HEK293 (cell line): Measurements from ENCODE around the gene POLA2.

Source experiments
- CTCF ChIA-PET: fragments of 350-600 bp; formaldehyde crosslinking; extraction: SDS; loops from one replicate; lab custom pipeline; 2021; ENCODE audit warnings: antibody characterized with exemption; lab: Yijun Ruan, JAX
- POLR2A ChIA-PET: fragments of 300-600 bp; formaldehyde crosslinking; extraction: SDS; loops from one replicate; lab custom pipeline; 2020; ENCODE audit warnings: antibody characterized with exemption, inconsistent platforms; lab: Yijun Ruan, JAX
- H3K27ac ChIP-seq: fragments of 200-500 bp; sonication (Bioruptor generic); 2 replicates; pipeline ENCODE4 v1.5.1; 2014; ENCODE audit warnings: low read depth, low read length, control low read depth, inconsistent platforms; ENCODE audit errors: extremely low read depth
- H3K36me3 ChIP-seq, 2 experiments: fragments of 200-500 bp in 1 of 2; sonication (Bioruptor generic) in 1 of 2; 1 replicate in 1 of 2; 2 replicates in 1 of 2; pipeline ENCODE4 v1.5.1; 2014 to 2017; ENCODE audit warnings: inconsistent platforms in 2 of 2, low read length in 2 of 2; ENCODE audit not compliant: control insufficient read depth in 2 of 2, insufficient read depth in 1 of 2
- H3K4me1 ChIP-seq: fragments of 200-500 bp; sonication (Bioruptor generic); 2 replicates; pipeline ENCODE4 v1.5.1; 2014; ENCODE audit warnings: mild to moderate bottlenecking, low read length, inconsistent platforms; ENCODE audit not compliant: control insufficient read depth, insufficient read depth
- H3K4me3 ChIP-seq: 2 replicates; pipeline ENCODE4 v1.5.1; 2011; ENCODE audit warnings: low read depth, mild to moderate bottlenecking, control low read depth, low read length, moderate library complexity
- H3K9me3 ChIP-seq: fragments of 200-500 bp; sonication (Bioruptor generic); 2 replicates; pipeline ENCODE4 v1.5.1; 2014; ENCODE audit warnings: low read depth, low read length, inconsistent platforms; ENCODE audit not compliant: control insufficient read depth, insufficient read depth
- BCL11B ChIP-seq: fragments of 450-650 bp; formaldehyde crosslinking; IDR thresholded peaks from 2 replicates; pipeline ENCODE4 v1.5.1; 2016; ENCODE audit warnings: low read depth, missing biosample characterization, missing genetic modification characterization
- EGR2 ChIP-seq: fragments of 450-650 bp; formaldehyde crosslinking; IDR thresholded peaks from 2 replicates; pipeline ENCODE4 v1.5.1; 2016; ENCODE audit warnings: low read depth, missing biosample characterization, missing genetic modification characterization
- GLI4 ChIP-seq: fragments of 450-650 bp; formaldehyde crosslinking; IDR thresholded peaks from 2 replicates; pipeline ENCODE4 v1.5.1; 2016; ENCODE audit warnings: missing biosample characterization, missing genetic modification characterization
- HOXA7 ChIP-seq: sonication (generic); formaldehyde crosslinking; IDR thresholded peaks from 2 replicates; pipeline ENCODE4 v1.8.1; 2022; ENCODE audit warnings: missing genetic modification reagents, borderline replicate concordance
- KLF1 ChIP-seq: fragments of 450-650 bp; formaldehyde crosslinking; IDR thresholded peaks from 2 replicates; pipeline ENCODE4 v1.5.1; 2016; ENCODE audit warnings: missing biosample characterization, missing genetic modification characterization
- REPIN1 ChIP-seq: fragments of 450-650 bp; formaldehyde crosslinking; IDR thresholded peaks from 2 replicates; pipeline ENCODE4 v1.5.1; 2017; ENCODE audit warnings: missing biosample characterization, missing genetic modification characterization, low read depth
- SP3 ChIP-seq: fragments of 450-650 bp; formaldehyde crosslinking; IDR thresholded peaks from 2 replicates; pipeline ENCODE4 v1.5.1; 2016; ENCODE audit warnings: missing biosample characterization, missing genetic modification characterization
- YY1 ChIP-seq: fragments of 450-650 bp; formaldehyde crosslinking; IDR thresholded peaks from 2 replicates; pipeline ENCODE4 v1.5.1; 2018; ENCODE audit warnings: missing biosample characterization, missing genetic modification characterization
- ZBTB48 ChIP-seq: fragments of 450-650 bp; formaldehyde crosslinking; IDR thresholded peaks from 2 replicates; pipeline ENCODE4 v1.5.1; 2016; ENCODE audit warnings: missing biosample characterization, missing genetic modification characterization
- ZFP41 ChIP-seq: fragments of 450-650 bp; formaldehyde crosslinking; IDR thresholded peaks from 2 replicates; pipeline ENCODE4 v1.5.1; 2016; ENCODE audit warnings: missing biosample characterization, missing genetic modification characterization, borderline replicate concordance
- ZNF114 ChIP-seq: fragments of 450-650 bp; formaldehyde crosslinking; IDR thresholded peaks from 2 replicates; pipeline ENCODE4 v1.5.0; 2017; ENCODE audit warnings: missing biosample characterization, missing genetic modification characterization
- ZNF223 ChIP-seq: fragments of 450-650 bp; formaldehyde crosslinking; IDR thresholded peaks from 2 replicates; pipeline ENCODE4 v1.5.1; 2016; ENCODE audit warnings: missing biosample characterization, missing genetic modification characterization
- ZNF239 ChIP-seq: fragments of 450-650 bp; formaldehyde crosslinking; IDR thresholded peaks from 2 replicates; pipeline ENCODE4 v1.5.1; 2016; ENCODE audit warnings: missing biosample characterization, missing genetic modification characterization
- ZNF266 ChIP-seq: fragments of 450-650 bp; formaldehyde crosslinking; IDR thresholded peaks from 2 replicates; pipeline ENCODE4 v1.5.1; 2016; ENCODE audit warnings: missing biosample characterization, missing genetic modification characterization, low read depth
- ZNF529 ChIP-seq: fragments of 450-650 bp; formaldehyde crosslinking; IDR thresholded peaks from 2 replicates; pipeline ENCODE4 v1.5.1; 2017; ENCODE audit warnings: missing genetic modification characterization, missing biosample characterization; ENCODE audit not compliant: insufficient replicate concordance
- ZNF555 ChIP-seq: fragments of 450-650 bp; formaldehyde crosslinking; conservative IDR thresholded peaks from 2 replicates; pipeline ENCODE4 v1.5.1; 2017; ENCODE audit warnings: missing biosample characterization, mild to moderate bottlenecking, missing genetic modification characterization, inconsistent platforms
- ZNF571 ChIP-seq: fragments of 450-650 bp; formaldehyde crosslinking; IDR thresholded peaks from 2 replicates; pipeline ENCODE4 v1.5.0; 2017; ENCODE audit warnings: missing biosample characterization, missing genetic modification characterization
- ZNF621 ChIP-seq: fragments of 450-650 bp; formaldehyde crosslinking; IDR thresholded peaks from 2 replicates; pipeline ENCODE4 v1.5.1; 2017; ENCODE audit warnings: missing biosample characterization, missing genetic modification characterization
- ZNF626 ChIP-seq: fragments of 450-650 bp; sonication (Bioruptor Pico); formaldehyde crosslinking; IDR thresholded peaks from 2 replicates; pipeline ENCODE4 v1.5.1; 2018; ENCODE audit warnings: missing biosample characterization, missing genetic modification characterization, inconsistent platforms
- ZNF629 ChIP-seq: fragments of 450-650 bp; formaldehyde crosslinking; IDR thresholded peaks from 2 replicates; pipeline ENCODE4 v1.5.1; 2017; ENCODE audit warnings: missing biosample characterization, missing genetic modification characterization
- ZNF658 ChIP-seq: fragments of 450-650 bp; formaldehyde crosslinking; IDR thresholded peaks from 2 replicates; pipeline ENCODE4; 2016; ENCODE audit warnings: missing biosample characterization, missing genetic modification characterization
- ZNF776 ChIP-seq: fragments of 450-650 bp; formaldehyde crosslinking; IDR thresholded peaks from 2 replicates; pipeline ENCODE4 v1.5.0; 2017; ENCODE audit warnings: missing biosample characterization, missing genetic modification characterization, borderline replicate concordance
- ZSCAN30 ChIP-seq: fragments of 450-650 bp; IDR thresholded peaks from 2 replicates; pipeline ENCODE4 v1.5.1; 2018; ENCODE audit warnings: missing biosample characterization, mild to moderate bottlenecking, missing genetic modification characterization, moderate library complexity
- TF ChIP-seq, protein P1 (sequence below): fragments of 450-650 bp; formaldehyde crosslinking; IDR thresholded peaks from 2 replicates; pipeline ENCODE4 v1.5.1; 2016; ENCODE audit warnings: missing biosample characterization, missing genetic modification characterization
- TF ChIP-seq, protein P2 (sequence below): fragments of 450-650 bp; formaldehyde crosslinking; IDR thresholded peaks from 2 replicates; pipeline ENCODE4 v1.5.1; 2016; ENCODE audit warnings: missing biosample characterization, missing genetic modification characterization
- TF ChIP-seq, protein P3 (sequence below): fragments of 450-650 bp; formaldehyde crosslinking; IDR thresholded peaks from 2 replicates; pipeline ENCODE4 v1.5.1; 2016; ENCODE audit warnings: missing biosample characterization, missing genetic modification characterization
- TF ChIP-seq, protein P4 (sequence below): fragments of 450-650 bp; formaldehyde crosslinking; IDR thresholded peaks from 2 replicates; pipeline ENCODE4 v1.5.1; 2016; ENCODE audit warnings: missing biosample characterization, missing genetic modification characterization
- TF ChIP-seq, protein P5 (sequence below): fragments of 450-650 bp; formaldehyde crosslinking; conservative IDR thresholded peaks from 2 replicates; pipeline ENCODE4 v1.5.1; 2016; ENCODE audit warnings: low read depth, missing biosample characterization, missing genetic modification characterization

The POLA2 gene

DNA sequence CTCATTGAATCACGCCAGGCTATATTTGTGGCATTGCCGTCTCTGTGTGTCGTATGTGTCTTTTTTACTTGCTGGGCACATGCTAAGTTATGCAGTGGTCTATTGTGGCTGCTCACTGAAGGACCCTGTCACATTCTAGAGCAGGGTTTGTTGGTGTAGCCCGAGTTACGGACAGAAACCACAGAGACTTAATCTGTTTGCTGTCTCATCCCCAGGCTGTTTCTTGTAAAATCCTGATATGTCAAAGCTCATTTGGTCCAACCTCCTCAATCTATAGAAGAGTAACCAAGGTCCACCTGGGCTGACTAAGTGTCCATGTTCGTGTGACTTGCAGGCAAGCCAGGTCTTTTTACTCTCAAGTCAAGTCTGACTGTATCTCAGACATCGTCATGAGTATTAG is 76.9 kb downstream of the POLA2 start:
- H3K27ac ChIP-seq = no peak overlapping the region
- H3K4me1 ChIP-seq = no peaks in the 10 kb centered on the region
- TF ChIP-seq ZNF571 (tag by site-specific recombination) (no peak), ZFP41 (tag by site-specific recombination) (no peak), KLF1 (tag by site-specific recombination) (no peak), REPIN1 (tag by site-specific recombination) (no peak), EGR2 (no peak), ZNF629 (tag by site-specific recombination) (no peak), YY1 (tag by site-specific recombination) (no peak), ZNF239 (tag by site-specific recombination) (no peak), ZBTB48 (tag by site-specific recombination) (no peak), ZNF626 (tag by site-specific recombination) (no peak), ZNF555 (tag by site-specific recombination) (no peak), BCL11B (no peak), ZNF621 (no peak)
- TF ChIP-seq, protein P1, sequence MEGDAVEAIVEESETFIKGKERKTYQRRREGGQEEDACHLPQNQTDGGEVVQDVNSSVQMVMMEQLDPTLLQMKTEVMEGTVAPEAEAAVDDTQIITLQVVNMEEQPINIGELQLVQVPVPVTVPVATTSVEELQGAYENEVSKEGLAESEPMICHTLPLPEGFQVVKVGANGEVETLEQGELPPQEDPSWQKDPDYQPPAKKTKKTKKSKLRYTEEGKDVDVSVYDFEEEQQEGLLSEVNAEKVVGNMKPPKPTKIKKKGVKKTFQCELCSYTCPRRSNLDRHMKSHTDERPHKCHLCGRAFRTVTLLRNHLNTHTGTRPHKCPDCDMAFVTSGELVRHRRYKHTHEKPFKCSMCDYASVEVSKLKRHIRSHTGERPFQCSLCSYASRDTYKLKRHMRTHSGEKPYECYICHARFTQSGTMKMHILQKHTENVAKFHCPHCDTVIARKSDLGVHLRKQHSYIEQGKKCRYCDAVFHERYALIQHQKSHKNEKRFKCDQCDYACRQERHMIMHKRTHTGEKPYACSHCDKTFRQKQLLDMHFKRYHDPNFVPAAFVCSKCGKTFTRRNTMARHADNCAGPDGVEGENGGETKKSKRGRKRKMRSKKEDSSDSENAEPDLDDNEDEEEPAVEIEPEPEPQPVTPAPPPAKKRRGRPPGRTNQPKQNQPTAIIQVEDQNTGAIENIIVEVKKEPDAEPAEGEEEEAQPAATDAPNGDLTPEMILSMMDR = no peak
- CTCF ChIA-PET = interaction anchor here (0.5 to 3.7 kb wide), 4 partner anchors 9 to 1361 kb away, joined by 3 to 18 read pairs (median 6); no protein-coding TSS in a partner anchor
- peaks cover 20 to 49% of the 10 kb centered on the region in 2 experiments; a peak in 2 of 3 replicates for H3K36me3 ChIP-seq
- no peak overlapping the region for H3K4me3 ChIP-seq
- POLR2A ChIA-PET = interaction anchor here (1.0 to 2.5 kb wide), 2 partner anchors 11 to 13 kb away, joined by 3 to 8 read pairs; no protein-coding TSS in a partner anchor
- no peaks in the 10 kb centered on the region for H3K9me3 ChIP-seq

DNA sequence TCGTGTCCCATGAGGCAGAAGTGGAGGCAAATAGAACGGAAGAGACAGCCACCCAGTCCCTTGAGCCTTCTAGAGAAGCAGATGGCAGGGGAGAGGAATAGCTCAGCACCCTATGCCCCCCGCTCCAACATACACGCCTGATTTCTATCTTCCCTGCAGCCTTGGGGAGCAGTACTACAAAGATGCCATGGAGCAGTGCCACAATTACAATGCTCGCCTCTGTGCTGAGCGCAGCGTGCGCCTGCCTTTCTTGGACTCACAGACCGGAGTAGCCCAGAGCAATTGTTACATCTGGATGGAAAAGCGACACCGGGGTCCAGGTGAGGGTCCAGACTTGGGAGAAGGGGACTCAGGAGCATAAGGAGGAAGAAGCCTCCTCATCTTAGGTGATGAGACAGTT is 78.5 kb downstream of the POLA2 start:
- Histone ChIP-seq H3K9me3 (no peaks in the 10 kb centered on the region), H3K4me1 (no peaks in the 10 kb centered on the region), H3K4me3 (no peak overlapping the region), H3K36me3 (peaks cover 20 to 65% of the 10 kb centered on the region in 2 experiments; a peak in 2 of 3 replicates), H3K27ac (no peak overlapping the region)
- POLR2A ChIA-PET = no interaction called here
- CTCF ChIA-PET = interaction anchor here (1.1 to 3.7 kb wide), 2 partner anchors 11 to 25 kb away, joined by 3 to 18 read pairs; no protein-coding TSS in a partner anchor
- TF ChIP-seq, protein P2, sequence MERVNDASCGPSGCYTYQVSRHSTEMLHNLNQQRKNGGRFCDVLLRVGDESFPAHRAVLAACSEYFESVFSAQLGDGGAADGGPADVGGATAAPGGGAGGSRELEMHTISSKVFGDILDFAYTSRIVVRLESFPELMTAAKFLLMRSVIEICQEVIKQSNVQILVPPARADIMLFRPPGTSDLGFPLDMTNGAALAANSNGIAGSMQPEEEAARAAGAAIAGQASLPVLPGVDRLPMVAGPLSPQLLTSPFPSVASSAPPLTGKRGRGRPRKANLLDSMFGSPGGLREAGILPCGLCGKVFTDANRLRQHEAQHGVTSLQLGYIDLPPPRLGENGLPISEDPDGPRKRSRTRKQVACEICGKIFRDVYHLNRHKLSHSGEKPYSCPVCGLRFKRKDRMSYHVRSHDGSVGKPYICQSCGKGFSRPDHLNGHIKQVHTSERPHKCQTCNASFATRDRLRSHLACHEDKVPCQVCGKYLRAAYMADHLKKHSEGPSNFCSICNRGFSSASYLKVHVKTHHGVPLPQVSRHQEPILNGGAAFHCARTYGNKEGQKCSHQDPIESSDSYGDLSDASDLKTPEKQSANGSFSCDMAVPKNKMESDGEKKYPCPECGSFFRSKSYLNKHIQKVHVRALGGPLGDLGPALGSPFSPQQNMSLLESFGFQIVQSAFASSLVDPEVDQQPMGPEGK (tag by site-specific recombination) = no peak
- TF ChIP-seq ZNF658 (tag by site-specific recombination) (no peak), ZNF114 (tag by site-specific recombination) (no peak), SP3 (tag by site-specific recombination) (no peak), ZNF776 (tag by site-specific recombination) (no peak), ZNF629 (tag by site-specific recombination) (no peak), ZNF529 (tag by site-specific recombination) (no peak), GLI4 (tag by site-specific recombination) (no peak), ZNF223 (tag by site-specific recombination) (no peak), HOXA7 (CRISPR knock-in tag) (no peak), ZSCAN30 (tag by site-specific recombination) (no peak), ZNF266 (tag by site-specific recombination) (no peak)
- TF ChIP-seq, protein P3, sequence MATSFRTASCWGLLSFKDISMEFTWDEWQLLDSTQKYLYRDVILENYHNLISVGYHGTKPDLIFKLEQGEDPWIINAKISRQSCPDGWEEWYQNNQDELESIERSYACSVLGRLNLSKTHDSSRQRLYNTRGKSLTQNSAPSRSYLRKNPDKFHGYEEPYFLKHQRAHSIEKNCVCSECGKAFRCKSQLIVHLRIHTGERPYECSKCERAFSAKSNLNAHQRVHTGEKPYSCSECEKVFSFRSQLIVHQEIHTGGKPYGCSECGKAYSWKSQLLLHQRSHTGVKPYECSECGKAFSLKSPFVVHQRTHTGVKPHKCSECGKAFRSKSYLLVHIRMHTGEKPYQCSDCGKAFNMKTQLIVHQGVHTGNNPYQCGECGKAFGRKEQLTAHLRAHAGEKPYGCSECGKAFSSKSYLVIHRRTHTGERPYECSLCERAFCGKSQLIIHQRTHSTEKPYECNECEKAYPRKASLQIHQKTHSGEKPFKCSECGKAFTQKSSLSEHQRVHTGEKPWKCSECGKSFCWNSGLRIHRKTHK (tag by site-specific recombination) = no peak
- TF ChIP-seq, protein P4, sequence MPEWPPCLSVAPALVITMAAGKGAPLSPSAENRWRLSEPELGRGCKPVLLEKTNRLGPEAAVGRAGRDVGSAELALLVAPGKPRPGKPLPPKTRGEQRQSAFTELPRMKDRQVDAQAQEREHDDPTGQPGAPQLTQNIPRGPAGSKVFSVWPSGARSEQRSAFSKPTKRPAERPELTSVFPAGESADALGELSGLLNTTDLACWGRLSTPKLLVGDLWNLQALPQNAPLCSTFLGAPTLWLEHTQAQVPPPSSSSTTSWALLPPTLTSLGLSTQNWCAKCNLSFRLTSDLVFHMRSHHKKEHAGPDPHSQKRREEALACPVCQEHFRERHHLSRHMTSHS (tag by site-specific recombination) = no peak
- TF ChIP-seq, protein P5, sequence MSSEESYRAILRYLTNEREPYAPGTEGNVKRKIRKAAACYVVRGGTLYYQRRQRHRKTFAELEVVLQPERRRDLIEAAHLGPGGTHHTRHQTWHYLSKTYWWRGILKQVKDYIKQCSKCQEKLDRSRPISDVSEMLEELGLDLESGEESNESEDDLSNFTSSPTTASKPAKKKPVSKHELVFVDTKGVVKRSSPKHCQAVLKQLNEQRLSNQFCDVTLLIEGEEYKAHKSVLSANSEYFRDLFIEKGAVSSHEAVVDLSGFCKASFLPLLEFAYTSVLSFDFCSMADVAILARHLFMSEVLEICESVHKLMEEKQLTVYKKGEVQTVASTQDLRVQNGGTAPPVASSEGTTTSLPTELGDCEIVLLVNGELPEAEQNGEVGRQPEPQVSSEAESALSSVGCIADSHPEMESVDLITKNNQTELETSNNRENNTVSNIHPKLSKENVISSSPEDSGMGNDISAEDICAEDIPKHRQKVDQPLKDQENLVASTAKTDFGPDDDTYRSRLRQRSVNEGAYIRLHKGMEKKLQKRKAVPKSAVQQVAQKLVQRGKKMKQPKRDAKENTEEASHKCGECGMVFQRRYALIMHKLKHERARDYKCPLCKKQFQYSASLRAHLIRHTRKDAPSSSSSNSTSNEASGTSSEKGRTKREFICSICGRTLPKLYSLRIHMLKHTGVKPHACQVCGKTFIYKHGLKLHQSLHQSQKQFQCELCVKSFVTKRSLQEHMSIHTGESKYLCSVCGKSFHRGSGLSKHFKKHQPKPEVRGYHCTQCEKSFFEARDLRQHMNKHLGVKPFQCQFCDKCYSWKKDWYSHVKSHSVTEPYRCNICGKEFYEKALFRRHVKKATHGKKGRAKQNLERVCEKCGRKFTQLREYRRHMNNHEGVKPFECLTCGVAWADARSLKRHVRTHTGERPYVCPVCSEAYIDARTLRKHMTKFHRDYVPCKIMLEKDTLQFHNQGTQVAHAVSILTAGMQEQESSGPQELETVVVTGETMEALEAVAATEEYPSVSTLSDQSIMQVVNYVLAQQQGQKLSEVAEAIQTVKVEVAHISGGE (tag by site-specific recombination) = no peak
